ENCODE data around the gene AURKA.

DNA sequence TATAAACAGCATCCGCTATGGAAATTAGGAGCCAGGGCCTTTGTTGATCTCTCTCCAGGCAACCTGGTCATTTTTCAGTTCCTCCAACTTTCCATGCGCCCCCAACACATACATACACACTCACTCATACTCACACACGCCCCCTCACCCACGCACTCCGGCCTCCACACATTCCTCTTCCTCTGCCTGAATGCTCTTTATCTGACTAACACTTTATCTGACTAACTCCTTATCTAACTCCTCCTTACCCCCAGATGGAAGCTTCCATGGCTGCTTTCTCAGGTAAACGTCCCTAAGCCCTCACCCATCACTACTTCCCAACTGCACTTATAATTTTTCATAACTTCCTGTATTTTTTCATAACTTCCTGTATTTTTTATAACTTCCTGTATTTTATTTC is 37.5 kb upstream of the AURKA start:
- TF ChIP-seq, protein P1, sequence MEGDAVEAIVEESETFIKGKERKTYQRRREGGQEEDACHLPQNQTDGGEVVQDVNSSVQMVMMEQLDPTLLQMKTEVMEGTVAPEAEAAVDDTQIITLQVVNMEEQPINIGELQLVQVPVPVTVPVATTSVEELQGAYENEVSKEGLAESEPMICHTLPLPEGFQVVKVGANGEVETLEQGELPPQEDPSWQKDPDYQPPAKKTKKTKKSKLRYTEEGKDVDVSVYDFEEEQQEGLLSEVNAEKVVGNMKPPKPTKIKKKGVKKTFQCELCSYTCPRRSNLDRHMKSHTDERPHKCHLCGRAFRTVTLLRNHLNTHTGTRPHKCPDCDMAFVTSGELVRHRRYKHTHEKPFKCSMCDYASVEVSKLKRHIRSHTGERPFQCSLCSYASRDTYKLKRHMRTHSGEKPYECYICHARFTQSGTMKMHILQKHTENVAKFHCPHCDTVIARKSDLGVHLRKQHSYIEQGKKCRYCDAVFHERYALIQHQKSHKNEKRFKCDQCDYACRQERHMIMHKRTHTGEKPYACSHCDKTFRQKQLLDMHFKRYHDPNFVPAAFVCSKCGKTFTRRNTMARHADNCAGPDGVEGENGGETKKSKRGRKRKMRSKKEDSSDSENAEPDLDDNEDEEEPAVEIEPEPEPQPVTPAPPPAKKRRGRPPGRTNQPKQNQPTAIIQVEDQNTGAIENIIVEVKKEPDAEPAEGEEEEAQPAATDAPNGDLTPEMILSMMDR (conservative IDR thresholded peaks at IDR 0.05), result no peak
- TF ChIP-seq EZH2 (IDR thresholded peaks at IDR 0.05; ENCODE audit: low read depth), result no peak
